Colonic mucosa (tissue), 4 donors: ENCODE results near the gene ITGA2B. TPM values are rescaled to one million over a fixed set of nuclear protein-coding genes. Genes with fewer than 3 reads are reported as not detected.

Experiments used
- DNase-seq: peaks from one replicate; pipeline ENCODE4 v3.0.0-alpha.2; 2020
- H3K27ac ChIP-seq: fragments of 200-600 bp; one replicate; pipeline ENCODE4 v1.8.0; 2021
- H3K27me3 ChIP-seq: fragments of 200-600 bp; one replicate; pipeline ENCODE4 v1.8.0; 2021
- H3K36me3 ChIP-seq: fragments of 200-600 bp; one replicate; pipeline ENCODE4 v1.8.0; 2021
- H3K4me1 ChIP-seq: fragments of 200-600 bp; one replicate; pipeline ENCODE4 v1.8.0; 2021; ENCODE audit warnings: mild to moderate bottlenecking
- H3K4me3 ChIP-seq: fragments of 200-600 bp; one replicate; pipeline ENCODE4 v1.8.0; 2021
- H3K9ac ChIP-seq, 2 donors: one replicate each; pipeline ENCODE4 v1.7.0; 2013; ENCODE audit warnings: control low read depth in 2 of 2, low read depth in 2 of 2, low read length in 2 of 2
- H3K9me3 ChIP-seq: fragments of 200-600 bp; one replicate; pipeline ENCODE4 v1.8.0; 2021
- intact Hi-C: fragments of 100-400 bp; cut with DNase I; formaldehyde crosslinking; loops from one replicate; pipeline ENCODE4 v1.14.1; 2022
- total RNA-seq, 2 donors: library from RNA; stranded (reverse); fragmentation: NEBNext Ultra II Directional in 1 of 2; extraction: Animal tissue kit (Norgen Biotek cat#: 25700) in 1 of 2; gene quantifications; one replicate each; pipeline ENCODE4 v1.2.1, GENCODE V29; 2021
- TF ChIP-seq, protein P1 (sequence below): fragments of 200-600 bp; IDR thresholded peaks from one replicate; pipeline ENCODE4 v1.8.0; 2022; ENCODE audit warnings: antibody characterized with exemption, mild to moderate bottlenecking
- donor health status: healthy.
- donor health status: DM: no; HTN: no; CAD: no.
- donor health status: DM: no; HTN: no; CAD: no.

The ITGA2B gene
- total RNA-seq, 2 donors from 2014 or later = 0.37 to 0.69 TPM

DNA sequence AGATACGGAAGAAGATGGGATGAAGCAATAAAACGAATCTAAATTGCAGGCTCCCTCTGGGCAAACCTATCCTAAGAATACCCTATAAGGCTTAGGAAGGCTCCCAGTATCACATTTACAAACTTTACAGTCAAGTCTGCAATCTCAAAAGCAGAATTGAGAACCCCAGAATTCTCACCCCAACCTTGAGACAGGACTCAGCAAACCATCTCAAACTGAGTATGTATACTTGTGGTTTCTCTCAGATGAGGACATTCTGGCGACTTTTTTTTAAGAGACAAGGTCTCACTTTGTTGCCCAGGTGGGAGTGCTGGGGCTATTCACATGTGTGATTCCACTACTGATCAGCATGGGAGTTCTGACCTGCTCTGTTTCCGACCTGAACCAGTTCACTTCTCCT is 19.3 kb upstream of the ITGA2B start:
- intact Hi-C loops = loop anchor here (10.0 kb wide), 1 partner anchor 106 kb away; no protein-coding TSS in a partner anchor
- DNase-seq = no peak
- Histone ChIP-seq H3K4me3 (no peak overlapping the region), H3K27me3 (no peaks in the 10 kb centered on the region), H3K9me3 (no peaks in the 10 kb centered on the region), H3K9ac (no peak overlapping the region), H3K27ac (no peak overlapping the region), H3K4me1 (no peaks in the 10 kb centered on the region), H3K36me3 (peaks cover 8% of the 10 kb centered on the region)
- TF ChIP-seq, protein P1, sequence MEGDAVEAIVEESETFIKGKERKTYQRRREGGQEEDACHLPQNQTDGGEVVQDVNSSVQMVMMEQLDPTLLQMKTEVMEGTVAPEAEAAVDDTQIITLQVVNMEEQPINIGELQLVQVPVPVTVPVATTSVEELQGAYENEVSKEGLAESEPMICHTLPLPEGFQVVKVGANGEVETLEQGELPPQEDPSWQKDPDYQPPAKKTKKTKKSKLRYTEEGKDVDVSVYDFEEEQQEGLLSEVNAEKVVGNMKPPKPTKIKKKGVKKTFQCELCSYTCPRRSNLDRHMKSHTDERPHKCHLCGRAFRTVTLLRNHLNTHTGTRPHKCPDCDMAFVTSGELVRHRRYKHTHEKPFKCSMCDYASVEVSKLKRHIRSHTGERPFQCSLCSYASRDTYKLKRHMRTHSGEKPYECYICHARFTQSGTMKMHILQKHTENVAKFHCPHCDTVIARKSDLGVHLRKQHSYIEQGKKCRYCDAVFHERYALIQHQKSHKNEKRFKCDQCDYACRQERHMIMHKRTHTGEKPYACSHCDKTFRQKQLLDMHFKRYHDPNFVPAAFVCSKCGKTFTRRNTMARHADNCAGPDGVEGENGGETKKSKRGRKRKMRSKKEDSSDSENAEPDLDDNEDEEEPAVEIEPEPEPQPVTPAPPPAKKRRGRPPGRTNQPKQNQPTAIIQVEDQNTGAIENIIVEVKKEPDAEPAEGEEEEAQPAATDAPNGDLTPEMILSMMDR = no peak

GRCh38 chr17:44402564-44403172 is 13.2 kb upstream of the ITGA2B start:
- H3K36me3 ChIP-seq = peaks cover 18% of the 10 kb centered on the region
- intact Hi-C loops = loop anchor here (10.0 kb wide), 1 partner anchor 112 kb away; no protein-coding TSS in a partner anchor

DNA sequence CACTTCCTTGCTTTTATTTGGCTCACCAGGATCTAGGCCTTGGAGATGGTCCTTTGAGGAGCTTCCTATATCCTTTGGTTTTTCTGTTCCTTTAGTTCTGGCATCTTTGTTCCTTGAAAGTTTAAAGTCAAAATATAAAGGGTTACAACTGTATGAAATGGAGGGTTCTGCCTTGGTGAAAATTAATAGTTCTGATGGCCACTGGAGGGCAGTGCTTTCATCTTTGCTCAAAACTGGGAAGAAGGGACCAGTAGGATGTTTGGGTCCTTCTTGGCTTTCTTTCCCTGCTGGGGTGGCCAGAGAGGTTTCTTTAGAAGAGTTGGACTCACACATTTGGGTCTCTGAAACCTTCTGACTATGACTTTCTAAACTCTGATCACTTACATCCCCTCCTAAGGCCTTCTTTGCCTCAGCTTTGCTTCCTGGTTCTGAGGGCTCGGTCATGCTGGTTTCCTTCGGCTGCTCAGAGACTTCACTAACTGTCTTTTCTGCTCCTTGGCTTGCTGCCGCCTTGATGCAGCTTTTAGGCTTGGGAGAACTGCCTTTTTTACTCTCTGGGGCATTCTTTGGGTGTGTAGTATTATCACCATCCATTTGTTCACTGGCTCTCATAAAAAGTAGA is 10.9 kb upstream of the ITGA2B start:
- intact Hi-C loops = loop anchor here (10.0 kb wide), 1 partner anchor 114 kb away; no protein-coding TSS in a partner anchor
- TF ChIP-seq, protein P1 = no peak
- H3K9me3 ChIP-seq = no peaks in the 10 kb centered on the region
- H3K27ac ChIP-seq = no peak overlapping the region
- no peak overlapping the region for H3K4me3 ChIP-seq
- no peak overlapping the region for H3K9ac ChIP-seq
- peaks cover 15% of the 10 kb centered on the region for H3K36me3 ChIP-seq
- no peaks in the 10 kb centered on the region for H3K27me3 ChIP-seq
- H3K4me1 ChIP-seq = no peaks in the 10 kb centered on the region
- DNase-seq = no peak

More at GRCh38 chr17:44402564-44403172, 13.2 kb upstream of the ITGA2B start:
- TF ChIP-seq, protein P1 = no peak
- H3K27me3 ChIP-seq = no peaks in the 10 kb centered on the region
- no peaks in the 10 kb centered on the region for H3K4me1 ChIP-seq
- no peak overlapping the region for H3K27ac ChIP-seq
- no peaks in the 10 kb centered on the region for H3K9me3 ChIP-seq
- DNase-seq = no peak
- H3K4me3 ChIP-seq = no peak overlapping the region
- no peak overlapping the region for H3K9ac ChIP-seq

DNA sequence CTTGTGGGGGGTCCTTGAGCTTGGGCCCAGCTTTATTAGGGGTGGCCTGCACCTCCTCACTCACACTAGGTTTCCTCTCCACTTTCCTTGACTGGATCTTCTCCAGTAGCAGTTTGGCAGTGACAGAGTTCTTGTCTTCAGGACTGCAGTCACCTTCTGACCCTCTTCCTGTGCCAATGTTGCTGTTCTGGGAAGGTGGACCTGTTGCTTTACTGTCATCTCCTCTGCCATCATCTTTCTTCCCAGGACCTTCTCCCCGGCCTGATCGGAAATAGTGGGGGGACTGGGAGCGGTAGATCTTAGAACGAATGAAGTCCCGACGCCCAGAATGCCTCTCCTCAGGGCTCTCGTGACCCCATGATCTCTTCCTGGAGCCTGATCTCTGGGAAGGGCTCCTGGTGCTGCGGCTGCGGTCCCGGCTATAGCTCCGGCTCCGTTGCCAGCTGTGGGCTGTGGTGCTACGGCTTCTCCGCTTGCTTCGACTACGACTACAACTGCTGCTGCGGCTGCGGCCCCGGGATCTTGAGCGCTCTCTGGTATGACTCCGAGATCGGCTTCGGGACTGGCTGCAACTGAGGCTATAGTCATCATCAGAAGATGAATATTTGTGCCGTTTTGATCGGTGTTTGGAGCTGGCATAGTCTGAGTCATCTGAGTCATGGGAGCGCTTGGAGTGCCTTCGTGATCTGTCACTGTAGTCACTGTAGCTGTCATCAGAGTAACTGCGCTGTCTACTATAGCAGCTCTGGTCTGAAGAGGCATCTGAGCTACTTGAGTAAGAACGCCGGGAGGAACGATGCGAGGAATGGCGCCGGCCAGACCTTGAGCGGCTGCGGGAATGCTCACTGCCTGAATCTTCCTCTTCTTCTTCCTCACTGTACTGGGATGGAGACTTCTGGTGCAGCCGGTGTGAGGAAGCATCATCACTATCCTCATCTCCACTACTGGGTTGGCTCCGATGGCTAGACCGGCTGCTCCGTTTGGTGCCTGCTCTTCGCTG is 9.5 kb upstream of the ITGA2B start:
- no peak overlapping the region for H3K9ac ChIP-seq
- no peaks in the 10 kb centered on the region for H3K9me3 ChIP-seq
- TF ChIP-seq, protein P1 = no peak
- H3K27me3 ChIP-seq = no peaks in the 10 kb centered on the region
- no peak overlapping the region for H3K27ac ChIP-seq
- intact Hi-C loops = no loop called here
- no peaks in the 10 kb centered on the region for H3K4me1 ChIP-seq
- peaks cover 10% of the 10 kb centered on the region for H3K36me3 ChIP-seq
- no peak for DNase-seq
- H3K4me3 ChIP-seq = no peak overlapping the region
